HG03571 (cell line): ENCODE data around the gene RTKN.

ENCODE experiments used
- ATAC-seq: cut with Tn5 transposase; IDR thresholded peaks from one replicate; pipeline ENCODE4 v1.9.1; 2021; ENCODE audit not compliant: unreplicated experiment

Gene RTKN

GRCh38 chr2:74417763-74418162 lies 24.0 kb downstream of the RTKN start:
- no peak for ATAC-seq

- ATAC-seq: no peak
Measured at GRCh38 chr2:74417197-74417596, 24.5 kb downstream of the RTKN start.

DNA sequence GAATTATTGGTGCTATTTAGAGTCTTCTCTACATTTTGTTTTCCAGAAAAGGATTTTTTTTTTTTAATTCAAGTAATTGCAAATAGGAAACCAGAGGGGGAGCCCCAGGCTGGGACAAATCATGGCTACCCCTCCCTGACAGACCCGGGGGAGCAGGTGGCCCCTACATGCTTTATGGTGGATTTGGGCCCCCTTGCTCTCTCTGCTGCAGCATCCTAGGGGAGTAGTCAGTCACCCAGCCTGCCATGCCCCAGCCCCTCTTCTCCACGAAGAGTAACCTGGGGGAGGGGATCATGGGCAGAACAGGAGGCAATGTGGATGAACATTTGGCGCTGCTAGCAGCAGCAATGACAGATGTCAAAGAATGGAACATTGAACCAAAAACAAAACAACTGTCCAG lies 25.0 kb downstream of the RTKN start:
- no peak for ATAC-seq

GRCh38 chr2:74415762-74416395 lies 25.9 kb downstream of the RTKN start:
- ATAC-seq: no peak

DNA sequence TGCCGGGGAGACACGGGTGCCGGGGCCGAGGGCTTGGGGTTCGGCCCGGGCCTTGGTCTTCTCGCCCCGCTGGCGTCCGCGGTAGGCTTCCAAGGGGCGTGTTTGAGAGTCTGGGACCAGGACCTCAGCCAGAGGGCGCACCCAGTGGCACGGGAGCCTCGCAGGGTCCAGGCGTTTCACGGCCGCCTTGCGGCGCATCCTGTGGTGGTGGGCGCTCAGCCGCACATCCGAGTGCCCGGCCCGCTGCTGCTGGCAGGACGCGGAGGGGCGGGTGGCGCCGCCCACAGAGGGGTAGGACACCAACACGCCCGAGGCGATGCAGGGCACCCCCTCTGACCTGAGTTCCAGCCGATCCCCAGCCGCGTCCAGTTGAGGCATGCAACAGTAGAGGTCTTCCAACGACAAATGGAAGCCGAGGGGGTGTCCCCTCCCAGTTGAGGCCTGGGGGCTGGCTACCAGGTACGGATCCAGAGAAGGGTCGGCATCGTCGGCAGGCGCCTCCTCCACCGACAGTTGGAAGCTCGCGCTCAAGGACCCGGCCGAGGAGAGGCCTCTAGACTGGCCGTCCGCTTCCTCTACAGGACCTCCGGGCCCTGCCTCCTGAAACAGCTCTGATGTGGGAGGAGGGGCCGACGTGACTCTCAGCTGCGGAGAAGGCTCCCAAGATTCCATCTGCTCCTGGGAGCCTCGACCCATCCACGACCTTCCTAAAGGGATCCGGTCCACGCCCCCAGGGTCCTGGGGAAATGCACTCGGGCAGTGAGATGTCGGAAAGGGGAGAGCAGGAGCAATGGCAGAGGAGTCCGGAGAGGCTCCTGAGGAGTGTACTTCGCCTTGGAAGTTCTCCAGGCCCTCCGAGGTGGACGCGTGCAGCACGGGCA lies 26.6 kb downstream of the RTKN start:
- ATAC-seq: no peak

GRCh38 chr2:74414441-74414840 lies 27.3 kb downstream of the RTKN start:
- no peak for ATAC-seq

GRCh38 chr2:74413001-74413698 lies 28.6 kb downstream of the RTKN start:
- ATAC-seq: no peak

DNA sequence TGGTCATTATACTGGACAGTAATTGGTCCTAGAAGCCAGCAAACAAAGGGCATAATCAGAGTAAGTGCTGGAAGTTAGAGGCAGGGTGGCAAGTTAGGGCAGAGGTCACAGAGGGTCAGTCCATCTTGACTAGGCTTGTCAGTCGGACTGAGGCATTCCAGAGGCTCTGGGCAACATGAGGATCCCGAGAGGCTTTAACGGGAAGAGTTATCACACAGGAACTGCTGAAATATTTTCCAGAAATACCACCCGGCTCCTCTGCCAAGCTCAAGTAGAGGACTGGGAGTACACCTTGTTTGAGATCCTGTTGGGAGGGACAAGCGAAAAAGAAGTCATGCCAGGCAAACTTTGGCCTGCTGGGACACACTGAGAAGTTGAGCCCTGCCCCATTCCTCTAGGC lies 34.1 kb downstream of the RTKN start:
- ATAC-seq: no peak

GRCh38 chr2:74406035-74406434 lies 35.7 kb downstream of the RTKN start:
- ATAC-seq: no peak

- no peak for ATAC-seq
Measured at GRCh38 chr2:74401891-74402290, 39.8 kb downstream of the RTKN start.

GRCh38 chr2:74399785-74400184 lies 42.0 kb downstream of the RTKN start:
- ATAC-seq: no peak

GRCh38 chr2:74396149-74396548 lies 45.6 kb downstream of the RTKN start:
- no peak for ATAC-seq

DNA sequence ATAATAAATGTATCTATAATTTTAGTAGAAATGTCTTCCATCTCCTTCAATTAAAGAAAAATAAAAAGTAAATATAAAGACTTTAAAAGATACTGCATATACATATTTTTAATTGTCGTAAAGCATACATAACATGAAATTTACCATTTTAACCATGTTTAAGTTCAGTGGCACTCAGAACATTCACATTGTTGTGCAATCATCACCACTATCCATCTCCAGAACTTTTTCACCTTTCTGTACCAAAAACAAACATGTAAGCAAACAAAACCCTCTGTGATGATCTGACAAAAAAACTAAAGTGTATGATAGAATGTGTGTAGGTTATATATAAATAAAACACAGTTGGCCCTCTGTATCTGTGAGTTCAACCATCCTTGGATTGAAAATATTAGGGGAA lies 48.2 kb downstream of the RTKN start:
- ATAC-seq: no peak

DNA sequence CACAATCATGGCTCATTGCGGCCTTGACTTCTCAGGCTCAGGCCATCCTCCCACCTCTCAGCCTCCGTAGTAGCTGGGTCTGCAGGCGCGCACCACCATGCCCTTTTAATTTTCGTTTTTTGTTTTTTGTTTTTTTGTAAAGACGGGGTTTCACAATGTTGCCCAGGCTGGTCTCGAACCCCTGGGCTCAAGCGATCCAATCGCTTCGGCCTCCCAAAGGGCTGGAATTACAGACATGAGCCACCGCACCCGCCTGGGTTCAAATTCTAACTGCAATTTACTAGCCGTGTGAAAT lies 49.3 kb downstream of the RTKN start:
- ATAC-seq: no peak

DNA sequence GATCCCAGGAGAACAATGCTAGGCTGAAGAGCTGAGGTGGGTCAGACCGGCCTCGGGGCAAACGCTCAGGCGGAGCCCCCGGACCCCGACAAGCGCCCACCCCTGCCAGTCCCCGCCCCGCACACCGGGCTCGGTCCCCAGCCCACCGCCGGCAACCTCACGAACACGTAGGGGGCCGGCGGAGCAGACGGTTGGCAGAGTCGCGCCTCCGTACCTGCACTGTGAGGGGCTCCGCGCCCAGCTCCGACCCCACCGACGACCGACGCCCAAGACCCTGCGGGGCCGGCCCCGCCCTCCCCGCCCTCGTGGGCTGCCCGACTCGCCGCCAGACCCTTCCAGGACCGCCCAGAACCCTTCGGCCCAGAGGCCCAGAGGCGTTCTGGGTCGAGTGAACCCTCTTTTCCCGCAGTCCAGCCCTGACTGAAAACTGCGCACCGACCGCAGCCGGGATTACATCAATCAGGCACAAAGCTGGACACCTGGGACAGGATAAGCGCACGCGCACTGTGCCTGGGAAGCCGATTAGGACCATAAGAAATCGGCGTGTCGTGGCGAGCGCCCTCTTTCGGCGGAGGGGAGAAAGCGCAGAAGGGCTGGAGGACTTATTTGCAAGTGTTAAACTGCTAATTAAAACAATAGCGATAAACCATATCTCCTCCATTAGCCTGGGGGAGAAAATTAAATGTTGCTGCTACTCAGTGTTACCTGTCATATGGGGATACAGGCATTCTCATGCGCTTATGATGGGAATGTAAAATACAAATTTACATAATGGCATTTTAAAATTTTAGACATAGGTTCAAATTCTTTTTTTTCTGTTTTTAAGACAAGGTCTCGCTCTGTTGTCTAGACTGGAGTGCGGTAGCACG lies 49.9 kb downstream of the RTKN start:
- peak; percentile 68 for ATAC-seq

DNA sequence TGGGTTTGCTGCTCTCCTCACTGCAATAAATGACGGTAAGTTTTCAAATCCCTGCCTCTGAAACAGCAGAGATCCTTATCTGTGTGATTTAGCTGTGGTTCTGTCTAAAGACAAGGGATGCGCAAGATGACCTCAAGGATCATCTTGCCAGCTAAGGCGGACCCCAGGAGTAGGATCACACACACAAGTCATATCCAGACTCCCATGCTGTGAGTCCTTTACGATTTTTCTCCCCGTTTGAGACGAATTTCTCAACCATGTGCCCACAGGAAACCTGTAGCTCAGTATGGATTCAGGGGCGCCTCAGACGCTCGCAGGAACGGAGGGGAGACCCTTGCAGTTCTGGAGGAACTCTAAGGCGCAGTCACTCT lies 50.5 kb downstream of the RTKN start:
- peak; percentile 18 for ATAC-seq

DNA sequence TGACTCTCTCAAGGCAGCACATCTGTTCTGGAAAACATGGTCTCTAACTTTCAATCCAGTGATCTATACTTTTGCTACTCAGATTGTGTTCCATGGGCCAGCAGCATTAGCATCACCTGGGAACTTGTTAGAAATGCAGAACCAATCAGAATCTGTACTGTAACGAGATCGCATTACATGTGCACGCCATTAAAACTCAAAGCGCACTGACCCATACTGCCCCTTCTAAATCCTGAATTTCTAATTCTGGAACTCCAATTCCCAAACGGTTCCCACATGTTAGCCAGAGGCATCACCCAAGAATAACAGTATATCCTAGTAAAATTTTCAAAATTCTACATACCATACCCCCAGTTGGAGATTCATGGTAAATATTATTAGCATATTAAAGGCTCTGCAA lies 51.1 kb downstream of the RTKN start:
- ATAC-seq: no peak

DNA sequence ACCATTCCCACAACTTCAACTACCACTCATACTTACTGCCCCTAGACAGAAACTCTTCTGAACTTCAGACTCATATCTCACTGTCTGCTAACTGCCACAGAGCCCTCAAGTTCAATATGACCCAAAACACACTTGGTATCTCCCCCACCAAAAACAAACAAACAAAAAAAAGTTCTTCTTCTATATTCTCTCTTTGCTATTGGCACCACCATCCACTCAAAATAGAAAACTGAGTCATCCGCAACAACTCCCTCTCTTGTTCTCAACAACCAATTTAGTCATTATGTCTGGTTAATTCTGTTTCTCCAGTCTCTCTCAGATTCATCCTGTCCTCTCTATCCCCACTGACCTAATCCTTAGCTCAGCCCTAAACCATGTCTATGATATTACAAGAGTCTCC lies 54.4 kb downstream of the RTKN start:
- no peak for ATAC-seq

- no peak for ATAC-seq
Measured at GRCh38 chr2:74385396-74385795, 56.3 kb downstream of the RTKN start.

- ATAC-seq: no peak
Measured at GRCh38 chr2:74384051-74384450, 57.7 kb downstream of the RTKN start.

DNA sequence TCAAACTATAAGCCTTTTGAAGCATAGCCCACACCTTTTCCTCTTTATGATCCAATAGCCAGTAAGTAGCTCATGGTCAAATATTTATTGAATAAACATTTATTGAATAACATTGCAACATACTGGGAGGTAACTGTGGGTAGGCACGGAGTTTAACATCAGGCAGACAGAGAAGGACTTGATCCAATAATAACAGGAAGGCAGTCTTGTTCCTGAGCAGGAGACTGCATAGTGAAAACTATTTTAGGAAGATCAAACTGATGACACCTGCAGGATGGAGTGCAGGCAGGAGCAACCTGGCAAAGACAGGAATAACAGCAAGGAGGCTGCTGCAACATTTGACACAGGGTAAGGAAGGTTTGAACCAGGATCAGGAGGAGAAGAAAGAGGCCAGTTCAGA lies 58.5 kb downstream of the RTKN start:
- no peak for ATAC-seq
